ENCODE results near the gene RPL38.

RPL38 gene

GRCh38 chr17:74203439-74204240 lies at the start of gene RPL38:
TSS of gene RPL38 (plus strand) at chr17:74203678. CDS start at chr17:74203956, 278 bp downstream.
- peak; percentile 97 for DNase-seq (ENCODE audit: low spot score)

- no peak for DNase-seq (ENCODE audit: low spot score)
Measured at GRCh38 chr17:74153821-74154430, 49.6 kb upstream of the RPL38 start.

- no peak for DNase-seq (ENCODE audit: low spot score)
Measured at GRCh38 chr17:74156878-74157277, 46.6 kb upstream of the RPL38 start.

GRCh38 chr17:74157366-74157765 lies 46.1 kb upstream of the RPL38 start:
- no peak for DNase-seq (ENCODE audit: low spot score)

- no peak for DNase-seq (ENCODE audit: low spot score)
Measured at GRCh38 chr17:74158761-74159160, 44.7 kb upstream of the RPL38 start.

- DNase-seq (ENCODE audit: low spot score), result no peak
Measured at GRCh38 chr17:74159226-74159840, 44.1 kb upstream of the RPL38 start.

- no peak for DNase-seq (ENCODE audit: low spot score)
Measured at GRCh38 chr17:74160656-74161502, 42.6 kb upstream of the RPL38 start.

- no peak for DNase-seq (ENCODE audit: low spot score)
Measured at GRCh38 chr17:74161503-74161875, 42.0 kb upstream of the RPL38 start.

GRCh38 chr17:74163271-74163821 lies 40.1 kb upstream of the RPL38 start:
- DNase-seq (ENCODE audit: low spot score), result no peak

- no peak for DNase-seq (ENCODE audit: low spot score)
Measured at GRCh38 chr17:74163836-74164235, 39.6 kb upstream of the RPL38 start.

GRCh38 chr17:74164446-74165045 lies 38.9 kb upstream of the RPL38 start:
- DNase-seq (ENCODE audit: low spot score), result no peak

GRCh38 chr17:74165797-74166365 lies 37.6 kb upstream of the RPL38 start:
- peak; percentile 59 for DNase-seq (ENCODE audit: low spot score)

GRCh38 chr17:74170924-74171323 lies 32.6 kb upstream of the RPL38 start:
- DNase-seq (ENCODE audit: low spot score), result no peak

GRCh38 chr17:74172700-74173099 lies 30.8 kb upstream of the RPL38 start:
- no peak for DNase-seq (ENCODE audit: low spot score)

- peak; percentile 35 for DNase-seq (ENCODE audit: low spot score)
Measured at GRCh38 chr17:74176546-74177001, 26.9 kb upstream of the RPL38 start.

- no peak for DNase-seq (ENCODE audit: low spot score)
Measured at GRCh38 chr17:74177018-74177450, 26.4 kb upstream of the RPL38 start.

GRCh38 chr17:74179576-74179975 lies 23.9 kb upstream of the RPL38 start:
- no peak for DNase-seq (ENCODE audit: low spot score)

- DNase-seq (ENCODE audit: low spot score), result no peak
Measured at GRCh38 chr17:74180336-74180735, 23.1 kb upstream of the RPL38 start.

- DNase-seq (ENCODE audit: low spot score), result no peak
Measured at GRCh38 chr17:74181341-74181740, 22.1 kb upstream of the RPL38 start.

- DNase-seq (ENCODE audit: low spot score), result no peak
Measured at GRCh38 chr17:74182041-74182723, 21.3 kb upstream of the RPL38 start.
